Spleen (tissue), 11 donors: Measurements from ENCODE around the gene NGF. TPM values are rescaled to one million over a fixed set of nuclear protein-coding genes. Genes with fewer than 3 reads are reported as not detected.

ENCODE experiments used
- DNase-seq: peaks from one replicate; pipeline ENCODE4 v3.0.0-alpha.2; 2020
- H3K27ac ChIP-seq, 8 donors: fragments of 200-600 bp; sonication (generic) in 7 of 8; 1 replicate in 4 of 8; 2 replicates in 4 of 8; pipeline versions ENCODE4 v1.5.0 to v1.8.0; 2016 to 2021; ENCODE audit warnings: inconsistent platforms in 4 of 8, mild to moderate bottlenecking in 4 of 8, moderate library complexity in 1 of 8
- H3K27me3 ChIP-seq, 7 donors: fragments of 200-600 bp; sonication (generic) in 6 of 7; replicated peaks in 1 of 7; 1 replicate in 4 of 7; 2 replicates in 3 of 7; pipeline versions ENCODE4 v1.5.0 to v1.8.0; 2016 to 2021; ENCODE audit warnings: inconsistent platforms in 3 of 7, mild to moderate bottlenecking in 1 of 7
- H3K36me3 ChIP-seq, 6 donors: fragments of 200-600 bp; sonication (generic) in 5 of 6; 1 replicate in 4 of 6; 2 replicates in 2 of 6; pipeline versions ENCODE4 v1.5.0 to v1.8.0; 2016 to 2021; ENCODE audit warnings: inconsistent platforms in 2 of 6
- H3K4me1 ChIP-seq, 6 donors: fragments of 200-600 bp; sonication (generic) in 5 of 6; 1 replicate in 3 of 6; 2 replicates in 3 of 6; pipeline versions ENCODE4 v1.5.0 to v1.8.0; 2016 to 2021; ENCODE audit warnings: inconsistent platforms in 3 of 6
- H3K4me3 ChIP-seq, 8 donors: fragments of 200-600 bp; sonication (generic) in 7 of 8; 1 replicate in 4 of 8; 2 replicates in 4 of 8; pipeline versions ENCODE4 v1.5.0 to v1.8.0; 2016 to 2021; ENCODE audit warnings: inconsistent platforms in 4 of 8, mild to moderate bottlenecking in 4 of 8, moderate library complexity in 2 of 8
- H3K9me3 ChIP-seq, 8 donors: fragments of 200-600 bp; sonication (generic) in 7 of 8; 1 replicate in 4 of 8; 2 replicates in 4 of 8; pipeline versions ENCODE4 v1.5.0 to v1.8.0; 2016 to 2021; ENCODE audit warnings: inconsistent platforms in 4 of 8
- CTCF ChIP-seq, 11 experiments: fragments of 200-600 bp in 7 of 11; fragments of 450-650 bp in 4 of 11; sonication (generic) in 4 of 11; IDR thresholded peaks in 8 of 11; conservative IDR thresholded peaks in 3 of 11; 1 replicate in 7 of 11; 2 replicates in 4 of 11; pipeline versions ENCODE4 v1.4.0 to v1.8.0; 2016 to 2021; ENCODE audit warnings: antibody characterized with exemption in 11 of 11, inconsistent platforms in 4 of 11, mild to moderate bottlenecking in 1 of 11
- POLR2A ChIP-seq, 3 donors: fragments of 450-650 bp; IDR thresholded peaks; one replicate each; pipeline ENCODE4 v1.5.1; 2017; ENCODE audit warnings: antibody characterized with exemption in 3 of 3, mild to moderate bottlenecking in 1 of 3
- POLR2AphosphoS5 ChIP-seq, 3 donors: sonication (generic); formaldehyde crosslinking; IDR thresholded peaks; one replicate each; pipeline ENCODE4 v1.5.1; 2017; ENCODE audit warnings: antibody characterized with exemption in 3 of 3
- WGBS, 5 donors: extraction: QIAGEN DNeasy Blood & Tissue Kit in 3 of 5; methylation state at CpG; one replicate each; pipeline versions ENCODE4 v1.1.5 to v1.1.7; 2013 to 2018; 5-methylcytosine and 5-hydroxymethylcytosine counted together
- intact Hi-C: fragments of 100-400 bp; cut with DNase I; formaldehyde crosslinking; loops from one replicate; pipeline ENCODE4 v1.15.0; 2023; ENCODE audit warnings: low total_unique reads
- polyA plus RNA-seq, 3 donors: library from polyadenylated mRNA; stranded (reverse); fragments of 200-250 nt; gene quantifications; one replicate each; pipeline ENCODE4 v1.2.1, GENCODE V29; 2013
- total RNA-seq, 7 donors: library from RNA; depleted of rRNA in 3 of 7; stranded (reverse); fragments of >200 nt in 3 of 7; fragmentation: NEBNext Ultra II Directional in 4 of 7; extraction: Animal tissue kit (Norgen Biotek cat#: 25700) in 4 of 7; gene quantifications; one replicate each; pipeline versions ENCODE4 v1.1.0 to v1.2.1, GENCODE V29; 2016 to 2021
- donor health status: healthy with polysubstance abuse.
- donor health status: DM: no; HTN: no; CAD: no; lungs with moderate emphysema.
- donor health status: DM: no; HTN: no; CAD: no.
- donor health status: Bipolar disorder and iron deficiency.
- donor health status: healthy.
- donor health status: DM: no; HTN: no; CAD: no.
- donor health status: DM: yes; HTN: yes; CAD: no.

Gene NGF
- total and polyA plus RNA-seq, 10 donors = 0.34 to 4.6 (median 2.0) TPM

GRCh38 chr1:115252585-115252984 is 85.5 kb downstream of the NGF start:
- no peaks in the 10 kb centered on the region for H3K27me3 ChIP-seq
- DNase-seq = no peak
- TF ChIP-seq POLR2A (IDR thresholded peaks at IDR 0.05) (no peak), CTCF (IDR thresholded peaks at IDR 0.05 in 8 of 11, conservative IDR thresholded peaks at IDR 0.05 in 3 of 11) (no peak), POLR2AphosphoS5 (IDR thresholded peaks at IDR 0.05) (no peak)
- no peaks in the 10 kb centered on the region for H3K4me1 ChIP-seq
- intact Hi-C loops = no loop called here
- 35 to 63% (median 55%) methylated on average over 3 of the region's 3 CpGs for WGBS, 5 donors
- H3K4me3 ChIP-seq = no peak overlapping the region
- no peak overlapping the region for H3K27ac ChIP-seq
- no peaks in the 10 kb centered on the region for H3K36me3 ChIP-seq
- H3K9me3 ChIP-seq = peaks cover 0 to 19% (median 3%) of the 10 kb centered on the region in 8 donors

- no peak for DNase-seq
- Histone ChIP-seq H3K27ac (no peak overlapping the region), H3K9me3 (peaks cover 0 to 13% (median 2%) of the 10 kb centered on the region in 8 donors), H3K36me3 (no peaks in the 10 kb centered on the region), H3K4me3 (no peak overlapping the region), H3K4me1 (no peaks in the 10 kb centered on the region), H3K27me3 (no peaks in the 10 kb centered on the region)
- no peak for TF ChIP-seq POLR2A (IDR thresholded peaks at IDR 0.05)
- no peak for TF ChIP-seq POLR2AphosphoS5 (IDR thresholded peaks at IDR 0.05)
- no peak for TF ChIP-seq CTCF (IDR thresholded peaks at IDR 0.05 in 8 of 11, conservative IDR thresholded peaks at IDR 0.05 in 3 of 11)
- intact Hi-C loops = no loop called here
- WGBS, 5 donors = 44 to 56% (median 49%) methylated on average over 2 of the region's 2 CpGs
Observed at GRCh38 chr1:115251856-115252255, 86.2 kb downstream of the NGF start.

GRCh38 chr1:115251340-115251748 is 86.7 kb downstream of the NGF start:
- Histone ChIP-seq H3K36me3 (no peaks in the 10 kb centered on the region), H3K27me3 (no peaks in the 10 kb centered on the region), H3K27ac (no peak overlapping the region), H3K4me3 (no peak overlapping the region), H3K4me1 (no peaks in the 10 kb centered on the region), H3K9me3 (peaks cover 0 to 16% (median 2%) of the 10 kb centered on the region in 8 donors)
- no peak for TF ChIP-seq POLR2AphosphoS5 (IDR thresholded peaks at IDR 0.05)
- TF ChIP-seq CTCF (IDR thresholded peaks at IDR 0.05 in 8 of 11, conservative IDR thresholded peaks at IDR 0.05 in 3 of 11) = no peak
- no peak for TF ChIP-seq POLR2A (IDR thresholded peaks at IDR 0.05)
- no peak for DNase-seq
- intact Hi-C loops = no loop called here
- 47 to 59% (median 54%) methylated on average over 2 of the region's 2 CpGs for WGBS, 5 donors

GRCh38 chr1:115246526-115246925 is 91.5 kb downstream of the NGF start:
- intact Hi-C loops = no loop called here
- DNase-seq = no peak
- Histone ChIP-seq H3K4me3 (no peak overlapping the region), H3K27me3 (no peaks in the 10 kb centered on the region), H3K9me3 (peaks cover 0 to 27% (median 15%) of the 10 kb centered on the region in 8 donors), H3K4me1 (no peaks in the 10 kb centered on the region), H3K27ac (no peak overlapping the region), H3K36me3 (no peaks in the 10 kb centered on the region)
- TF ChIP-seq CTCF (IDR thresholded peaks at IDR 0.05 in 8 of 11, conservative IDR thresholded peaks at IDR 0.05 in 3 of 11) (no peak), POLR2AphosphoS5 (IDR thresholded peaks at IDR 0.05) (no peak), POLR2A (IDR thresholded peaks at IDR 0.05) (no peak)
- 88 to 96% (median 95%) methylated on average over 1 of the region's 1 CpG for WGBS, 5 donors
